NCI-H187 (cell line): ENCODE data around the gene ASTN2.
"Not testable (repeated sequence)": the region's sequence is repeated elsewhere in the genome, so short reads cannot be mapped to it uniquely, and the experiment has no call there.

Experiments used
- DNase-seq, 2 experiments: peaks; one replicate each; lab custom pipeline; 2025; lab: John Stamatoyannopoulos, UW

ASTN2 gene

GRCh38 chr9:116460026-116460425 is 954.8 kb downstream of the ASTN2 start:
- DNase-seq = no peak

- no peak for DNase-seq
Observed at GRCh38 chr9:116459576-116459975, 955.3 kb downstream of the ASTN2 start.

GRCh38 chr9:116456490-116457088 is 958.3 kb downstream of the ASTN2 start:
- DNase-seq = no peak

GRCh38 chr9:116454539-116454938 is 960.3 kb downstream of the ASTN2 start:
- not testable (repeated sequence) for DNase-seq

DNA sequence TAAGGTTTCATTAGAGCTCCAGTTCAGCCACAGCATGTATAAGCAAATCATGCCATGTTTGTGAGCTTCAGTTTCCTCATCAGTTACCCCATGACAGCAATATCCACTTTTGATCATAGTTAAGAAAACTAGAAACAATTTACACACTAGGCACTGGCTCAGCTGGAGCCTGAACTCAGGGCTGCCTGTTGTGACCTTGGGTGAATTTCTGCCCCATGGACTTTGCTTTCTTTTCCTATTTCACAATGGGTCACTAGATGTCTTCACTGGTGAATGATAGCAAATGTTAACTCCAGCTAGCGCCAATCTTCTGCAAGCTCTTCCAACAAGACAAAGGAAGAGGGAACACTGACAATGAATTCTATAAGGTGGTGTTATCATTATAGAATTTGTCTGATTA is 961.1 kb downstream of the ASTN2 start:
- no peak for DNase-seq

DNA sequence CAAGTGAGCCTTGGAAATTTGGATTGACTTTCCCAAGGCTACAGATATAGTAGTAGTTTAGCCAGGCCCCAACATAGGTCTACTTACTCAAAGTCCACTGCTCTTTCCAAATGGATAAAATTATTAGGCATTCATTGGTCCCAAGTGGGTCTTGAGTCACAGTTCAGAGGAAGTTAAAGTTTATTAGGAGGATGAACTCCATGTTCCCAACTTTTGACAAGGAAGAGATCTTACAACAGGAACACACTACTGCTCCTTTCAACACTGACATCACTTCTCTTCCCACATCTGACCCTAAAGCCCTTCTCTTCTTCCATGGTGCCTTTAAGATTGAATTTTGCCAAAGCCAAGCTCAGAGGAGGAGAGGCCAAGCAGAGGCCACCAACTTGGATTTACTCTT is 962.2 kb downstream of the ASTN2 start:
- DNase-seq = no peak

GRCh38 chr9:116452227-116452626 is 962.6 kb downstream of the ASTN2 start:
- no peak for DNase-seq

- no peak for DNase-seq
Observed at GRCh38 chr9:116451500-116452115, 963.2 kb downstream of the ASTN2 start.

DNA sequence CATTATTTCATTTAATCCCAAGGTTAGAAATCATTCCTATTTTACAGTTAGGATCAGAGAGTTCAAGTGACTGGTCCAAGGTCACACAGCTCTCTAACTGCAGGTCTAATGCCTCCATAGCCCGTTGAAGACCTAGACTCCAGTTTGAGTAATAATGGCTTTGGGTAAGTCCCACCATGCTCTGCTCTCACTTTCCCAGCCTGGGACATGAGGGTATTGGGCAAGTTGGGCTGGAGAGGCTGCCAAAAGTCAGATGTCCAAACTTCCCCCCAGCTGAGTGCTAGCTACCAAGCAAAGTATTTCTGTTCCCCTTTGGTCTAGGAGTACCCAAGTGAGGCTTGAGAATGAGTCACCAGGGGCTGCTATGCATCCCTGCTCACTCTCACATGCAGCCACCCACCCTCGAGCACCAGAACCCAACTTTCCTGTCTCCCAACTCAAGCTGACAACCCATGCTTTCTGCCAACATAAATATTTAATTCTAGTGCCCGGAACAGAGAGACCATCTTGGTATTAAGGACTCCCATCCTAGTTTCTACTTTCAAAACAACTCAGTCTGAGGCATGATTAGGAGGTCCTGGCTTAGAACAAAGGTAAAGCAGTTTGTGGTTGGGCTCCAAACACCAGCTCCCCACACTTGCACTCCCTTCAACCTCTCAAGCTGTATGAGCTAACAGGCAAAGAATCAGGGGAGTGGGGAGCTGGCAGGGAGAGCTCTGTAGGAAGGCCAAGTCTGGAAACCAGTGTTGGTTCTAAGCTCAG is 964.3 kb downstream of the ASTN2 start:
- no peak for DNase-seq

DNA sequence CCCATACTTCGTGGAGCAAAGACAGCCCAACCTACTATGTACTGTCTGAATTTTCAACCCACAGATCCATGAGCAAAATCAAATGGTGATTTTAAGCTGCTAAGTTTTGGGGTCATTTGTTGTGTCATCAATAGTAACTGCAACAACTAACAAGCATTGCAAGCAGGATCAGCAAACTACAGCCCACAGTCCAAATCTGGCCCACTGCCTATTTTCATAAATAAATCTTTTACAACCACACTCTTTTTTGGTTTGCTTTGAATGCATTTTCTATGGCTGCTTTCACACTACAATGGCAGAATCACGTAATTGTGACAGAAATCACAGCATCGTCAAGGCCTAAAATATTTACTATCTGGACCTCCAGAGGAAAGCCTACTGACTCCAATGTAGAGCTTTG is 964.9 kb downstream of the ASTN2 start:
- no peak for DNase-seq

DNA sequence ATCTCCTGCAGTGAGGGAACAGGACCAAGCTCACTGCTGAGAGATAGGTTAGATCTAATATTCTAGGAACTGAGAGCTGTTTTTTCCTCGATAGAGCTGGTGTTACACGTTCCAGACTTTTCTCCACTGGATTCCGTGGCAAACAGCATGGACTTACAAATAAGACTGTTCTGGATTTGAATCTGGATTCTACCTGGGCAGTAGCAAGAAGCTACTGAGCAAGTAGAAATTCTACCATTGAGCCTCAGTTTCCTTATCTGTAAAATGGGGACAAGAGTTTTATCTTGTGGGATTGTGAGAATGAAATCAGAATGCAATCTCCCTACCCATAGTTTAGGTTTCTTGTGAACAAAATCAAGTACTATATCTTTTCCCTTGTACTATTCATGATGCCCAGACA is 966.4 kb downstream of the ASTN2 start:
- no peak for DNase-seq

DNA sequence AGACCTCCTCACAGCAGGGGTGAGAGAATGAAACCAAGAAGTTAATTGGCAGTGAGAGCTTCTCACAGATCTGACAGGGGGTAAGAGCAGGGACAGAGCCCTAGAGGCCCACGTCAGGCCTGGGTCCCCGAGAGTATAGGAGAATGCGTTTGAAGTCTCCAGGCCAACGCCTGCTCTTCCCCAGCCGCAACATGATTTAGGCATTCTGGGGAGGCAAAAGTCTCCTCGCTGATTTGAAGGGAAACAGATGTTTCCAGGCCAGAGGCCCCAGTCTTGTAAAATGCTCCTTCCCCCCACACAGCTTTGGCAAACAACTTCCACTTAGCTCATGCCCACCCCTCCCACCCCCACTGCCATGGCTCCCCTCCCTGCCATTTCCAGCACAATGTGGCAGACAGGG is 966.9 kb downstream of the ASTN2 start:
- no peak for DNase-seq

- DNase-seq = no peak
Observed at GRCh38 chr9:116442528-116442927, 972.3 kb downstream of the ASTN2 start.

- DNase-seq = no peak
Observed at GRCh38 chr9:116437411-116438370, 977.2 kb downstream of the ASTN2 start.

GRCh38 chr9:116436121-116436520 is 978.7 kb downstream of the ASTN2 start:
- DNase-seq = no peak

DNA sequence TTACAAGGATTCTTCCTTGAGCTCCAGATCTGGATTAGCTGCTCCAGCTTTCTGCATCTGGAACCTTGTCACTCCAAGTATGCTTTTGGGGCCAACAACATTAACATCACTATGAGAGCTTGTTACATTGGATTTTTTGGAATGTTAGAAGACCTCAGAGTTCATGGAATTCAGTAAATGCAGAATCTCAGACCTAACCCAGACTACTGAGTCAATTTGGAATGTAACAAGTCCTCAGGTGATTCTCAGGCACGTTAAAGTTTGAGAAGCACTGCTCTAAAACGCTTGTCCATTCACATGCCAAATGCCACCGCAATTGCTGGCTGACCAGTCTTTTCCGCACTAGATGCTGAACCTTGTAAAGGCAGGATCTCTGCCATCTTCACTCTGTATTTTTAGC is 979.2 kb downstream of the ASTN2 start:
- no peak for DNase-seq

DNA sequence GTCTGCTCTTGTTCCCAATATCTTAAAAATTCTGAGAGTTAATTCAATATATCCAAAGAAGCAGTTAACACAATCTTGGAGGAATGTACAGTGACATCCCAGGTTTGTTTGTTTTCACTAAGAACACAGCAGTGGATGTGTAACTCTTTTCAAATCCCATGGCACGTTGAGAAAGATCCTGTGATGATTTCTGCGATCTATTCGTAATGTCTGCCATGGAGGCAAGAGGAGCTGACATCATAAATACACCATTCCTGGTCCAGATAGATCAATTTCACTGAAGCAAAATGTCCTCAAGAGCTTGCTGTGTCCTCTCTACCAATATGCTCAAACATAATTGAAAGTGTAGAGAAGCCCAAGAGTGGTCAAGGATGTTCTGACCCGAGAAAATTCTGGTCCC is 980.5 kb downstream of the ASTN2 start:
- no peak for DNase-seq

DNA sequence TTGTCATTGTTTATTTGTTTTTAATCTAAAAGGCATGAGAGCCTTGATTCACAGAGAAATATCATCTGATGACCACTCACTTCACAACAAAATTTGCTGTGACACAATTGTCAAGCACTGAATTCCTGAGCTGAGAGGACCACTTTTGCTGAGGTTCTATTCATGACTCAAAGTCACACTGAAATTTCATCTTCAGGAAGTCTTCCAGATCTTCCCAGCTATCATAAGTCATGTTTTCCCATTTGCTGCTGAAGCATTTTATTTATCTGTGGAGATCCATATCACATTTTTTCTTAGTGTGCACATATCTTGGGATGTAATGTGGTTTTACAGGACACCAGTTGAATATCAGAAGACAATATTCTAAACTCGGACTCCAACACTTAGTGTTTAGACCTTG is 982.8 kb downstream of the ASTN2 start:
- no peak for DNase-seq

- DNase-seq = no peak
Observed at GRCh38 chr9:116430849-116431248, 984.0 kb downstream of the ASTN2 start.

DNA sequence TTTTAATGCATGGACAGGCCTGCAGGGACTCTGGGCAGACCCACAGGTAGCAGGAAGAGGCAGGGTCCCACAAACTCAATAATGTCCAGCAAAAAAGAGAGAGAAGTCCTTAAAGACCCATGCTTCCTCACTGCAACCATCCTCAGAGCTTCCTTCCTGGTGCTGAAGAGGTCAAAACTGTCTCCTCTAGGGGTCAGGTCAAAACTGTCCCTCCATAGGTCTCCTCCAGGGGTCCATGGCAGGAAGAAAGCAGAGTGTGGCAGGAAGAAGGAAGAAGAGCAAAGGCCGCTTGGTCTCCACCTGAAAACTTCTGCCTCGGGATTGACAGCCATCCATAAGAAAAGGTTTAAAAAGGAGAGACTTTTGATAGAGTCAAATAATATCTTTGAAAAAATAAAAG is 989.6 kb downstream of the ASTN2 start:
- no peak for DNase-seq

GRCh38 chr9:116423149-116423548 is 991.7 kb downstream of the ASTN2 start:
- DNase-seq = no peak
